ENCODE results near the gene PARD3. TPM values are rescaled to one million over a fixed set of nuclear protein-coding genes. Genes with fewer than 3 reads are reported as not detected.

The PARD3 gene
- polyA plus RNA-seq, 1 donor from 2014 or later, result 12.4 TPM

- TF ChIP-seq RAD21 (conservative IDR thresholded peaks at IDR 0.05) (no peak), EP300 (conservative IDR thresholded peaks at IDR 0.05; ENCODE audit: poor library complexity, severe bottlenecking) (no peak), MXI1 (conservative IDR thresholded peaks at IDR 0.05; ENCODE audit: poor library complexity, severe bottlenecking) (no peak), TAF1 (IDR thresholded peaks at IDR 0.05; ENCODE audit: low read depth) (no peak), POLR2AphosphoS5 (IDR thresholded peaks at IDR 0.05) (no peak)
- Histone ChIP-seq H3K27me3 (ENCODE audit: insufficient read depth, low read depth, low read length) (no peaks in the 10 kb centered on the region), H3K9me3 (ENCODE audit: low read length) (no peaks in the 10 kb centered on the region), H3K79me2 (replicated peaks; ENCODE audit: insufficient read depth, low read length) (peaks cover 15% of the 10 kb centered on the region), H3K4me2 (ENCODE audit: low read length) (no peak overlapping the region), H3K27ac (ENCODE audit: low read length) (no peak overlapping the region), H3K9me2 (ENCODE audit: insufficient read depth, low read length) (no peaks in the 10 kb centered on the region), H3K36me3 (ENCODE audit: insufficient read depth, low read length) (no peaks in the 10 kb centered on the region), H4K20me1 (ENCODE audit: insufficient read depth) (no peaks in the 10 kb centered on the region), H3F3A (ENCODE audit: insufficient read depth, low read length, poor library complexity, severe bottlenecking) (no peaks in the 10 kb centered on the region), H2AFZ (ENCODE audit: low read depth, low read length) (no peak overlapping the region), H3K9ac (ENCODE audit: low read length) (no peak overlapping the region), H3K4me3 (ENCODE audit: low read length) (no peak overlapping the region)
Measured at GRCh38 chr10:34760606-34761005, 54.5 kb downstream of the PARD3 start.

- no peaks in the 10 kb centered on the region for H3K27me3 ChIP-seq (ENCODE audit: insufficient read depth, low read depth, low read length)
- no peak overlapping the region for H3K27ac ChIP-seq (ENCODE audit: low read length)
- no peaks in the 10 kb centered on the region for H3F3A ChIP-seq (ENCODE audit: insufficient read depth, low read length, poor library complexity, severe bottlenecking)
- H3K9ac ChIP-seq (ENCODE audit: low read length), result no peak overlapping the region
- no peaks in the 10 kb centered on the region for H3K9me3 ChIP-seq (ENCODE audit: low read length)
- no peaks in the 10 kb centered on the region for H3K9me2 ChIP-seq (ENCODE audit: insufficient read depth, low read length)
- peaks cover 15% of the 10 kb centered on the region for H3K79me2 ChIP-seq (replicated peaks; ENCODE audit: insufficient read depth, low read length)
- H2AFZ ChIP-seq (ENCODE audit: low read depth, low read length), result no peak overlapping the region
- TF ChIP-seq TAF1 (IDR thresholded peaks at IDR 0.05; ENCODE audit: low read depth), result no peak
- TF ChIP-seq REST (IDR thresholded peaks at IDR 0.05; ENCODE audit: borderline replicate concordance), result no peak
- no peak for TF ChIP-seq MXI1 (conservative IDR thresholded peaks at IDR 0.05; ENCODE audit: poor library complexity, severe bottlenecking)
- no peak for TF ChIP-seq EP300 (conservative IDR thresholded peaks at IDR 0.05; ENCODE audit: poor library complexity, severe bottlenecking)
- TF ChIP-seq EZH2 (IDR thresholded peaks at IDR 0.05; ENCODE audit: borderline replicate concordance, insufficient read depth, low read length, poor library complexity, severe bottlenecking), result no peak
- no peak for TF ChIP-seq SMC3 (conservative IDR thresholded peaks at IDR 0.05; ENCODE audit: poor library complexity)
- no peak for TF ChIP-seq CTCF (IDR thresholded peaks at IDR 0.05; ENCODE audit: poor library complexity, severe bottlenecking)
- H4K20me1 ChIP-seq (ENCODE audit: insufficient read depth), result no peaks in the 10 kb centered on the region
- no peaks in the 10 kb centered on the region for H3K36me3 ChIP-seq (ENCODE audit: insufficient read depth, low read length)
- H3K4me3 ChIP-seq (ENCODE audit: low read length), result no peak overlapping the region
- H3K4me2 ChIP-seq (ENCODE audit: low read length), result no peak overlapping the region
Measured at GRCh38 chr10:34759837-34760215, 55.3 kb downstream of the PARD3 start.
